ENCODE data around the gene ULK3.

- TF ChIP-seq CTCF (IDR thresholded peaks at IDR 0.05; ENCODE audit: extremely low read depth in 1 of 2, insufficient read depth in 1 of 2, low read depth in 1 of 2, low read length in 2 of 2): no peak
- TF ChIP-seq MYC (IDR thresholded peaks at IDR 0.05; ENCODE audit: low read depth, low read length): no peak
- TF ChIP-seq POLR2AphosphoS5 (IDR thresholded peaks at IDR 0.05; ENCODE audit: insufficient read depth, low read depth, low read length): no peak
- TF ChIP-seq EZH2 (IDR thresholded peaks at IDR 0.05; ENCODE audit: borderline replicate concordance, low read depth, low read length, severe bottlenecking): no peak
- TF ChIP-seq MAX (IDR thresholded peaks at IDR 0.05; ENCODE audit: insufficient read depth, insufficient read length): no peak
- no peak for TF ChIP-seq POLR2A (IDR thresholded peaks at IDR 0.05; ENCODE audit: low read depth, low read length)
- TF ChIP-seq JUN (IDR thresholded peaks at IDR 0.05; ENCODE audit: borderline replicate concordance, insufficient read depth, insufficient read length, low read depth): no peak
Observed at GRCh38 chr15:74891469-74891868, 48.5 kb upstream of the ULK3 start.

Measured in endothelial cell of umbilical vein (primary cell).